Neural progenitor cell (in vitro differentiated cells): Measurements from ENCODE around the gene PMF1.

ENCODE experiments used
- EZH2phosphoT487 ChIP-seq: fragments of 200-600 bp; sonication (generic); IDR thresholded peaks from 2 replicates; pipeline ENCODE4 v1.6.1; 2017; ENCODE audit warnings: antibody characterized with exemption
- TF ChIP-seq, protein P1 (sequence below): fragments of 200-600 bp; sonication (generic); IDR thresholded peaks from 2 replicates; pipeline ENCODE4 v1.5.1; 2017; ENCODE audit warnings: antibody characterized with exemption, mild to moderate bottlenecking

DNA sequence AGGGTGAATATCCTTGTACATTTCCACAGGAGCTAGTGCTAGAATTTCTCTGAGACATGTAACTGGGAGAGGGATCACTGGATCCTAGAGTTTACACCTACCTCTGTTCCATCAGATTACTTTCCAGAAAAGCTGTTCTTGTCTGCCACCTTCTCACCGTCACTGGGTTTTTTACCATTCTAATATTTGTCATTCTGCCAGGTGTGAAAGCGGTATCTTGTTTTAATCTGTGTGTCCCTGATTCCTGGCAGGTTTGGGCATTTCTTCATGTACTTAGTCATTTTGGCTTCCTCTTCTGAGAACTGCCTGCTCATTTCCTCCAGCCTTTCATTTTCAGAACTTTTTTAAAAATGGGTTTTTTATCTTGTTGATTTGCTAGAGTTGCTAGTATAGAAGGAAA is 5.1 kb downstream of the PMF1 start:
- TF ChIP-seq, protein P1, sequence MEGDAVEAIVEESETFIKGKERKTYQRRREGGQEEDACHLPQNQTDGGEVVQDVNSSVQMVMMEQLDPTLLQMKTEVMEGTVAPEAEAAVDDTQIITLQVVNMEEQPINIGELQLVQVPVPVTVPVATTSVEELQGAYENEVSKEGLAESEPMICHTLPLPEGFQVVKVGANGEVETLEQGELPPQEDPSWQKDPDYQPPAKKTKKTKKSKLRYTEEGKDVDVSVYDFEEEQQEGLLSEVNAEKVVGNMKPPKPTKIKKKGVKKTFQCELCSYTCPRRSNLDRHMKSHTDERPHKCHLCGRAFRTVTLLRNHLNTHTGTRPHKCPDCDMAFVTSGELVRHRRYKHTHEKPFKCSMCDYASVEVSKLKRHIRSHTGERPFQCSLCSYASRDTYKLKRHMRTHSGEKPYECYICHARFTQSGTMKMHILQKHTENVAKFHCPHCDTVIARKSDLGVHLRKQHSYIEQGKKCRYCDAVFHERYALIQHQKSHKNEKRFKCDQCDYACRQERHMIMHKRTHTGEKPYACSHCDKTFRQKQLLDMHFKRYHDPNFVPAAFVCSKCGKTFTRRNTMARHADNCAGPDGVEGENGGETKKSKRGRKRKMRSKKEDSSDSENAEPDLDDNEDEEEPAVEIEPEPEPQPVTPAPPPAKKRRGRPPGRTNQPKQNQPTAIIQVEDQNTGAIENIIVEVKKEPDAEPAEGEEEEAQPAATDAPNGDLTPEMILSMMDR: no peak
- TF ChIP-seq EZH2phosphoT487: no peak
